Psoas muscle (tissue), 8 donors: ENCODE data around the gene BCL2L11. TPM values are rescaled to one million over a fixed set of nuclear protein-coding genes. Genes with fewer than 3 reads are reported as not detected.
A peak's percentile ranks its signal among the peaks of the same experiment; 100 is the strongest.

ENCODE experiments used
- ATAC-seq, 4 donors: fragments of 200-7000 bp; cut with Tn5 transposase; one replicate each; pipeline ENCODE4 v1.9.1; 2020; ENCODE audit warnings: moderate library complexity in 3 of 4, mild to moderate bottlenecking in 2 of 4
- DNase-seq, 2 donors: peaks; one replicate each; pipeline ENCODE4 v3.0.0-alpha.2; 2020
- H3K27ac ChIP-seq: fragments of 200-600 bp; one replicate; pipeline ENCODE4 v1.8.0; 2022
- H3K27me3 ChIP-seq, 3 donors: fragments of 200-600 bp in 1 of 3; one replicate each; pipeline versions ENCODE4 v1.6.1 to v1.8.0; 2013 to 2022; ENCODE audit warnings: low read length in 2 of 3, mild to moderate bottlenecking in 2 of 3, moderate library complexity in 1 of 3; ENCODE audit not compliant: insufficient read depth in 3 of 3
- H3K36me3 ChIP-seq, 2 donors: fragments of 200-600 bp in 1 of 2; one replicate each; pipeline versions ENCODE4 v1.6.1 to v1.8.0; 2013 to 2022; ENCODE audit warnings: low read depth in 1 of 2, mild to moderate bottlenecking in 1 of 2, moderate library complexity in 1 of 2; ENCODE audit not compliant: insufficient read depth in 1 of 2
- H3K4me1 ChIP-seq: fragments of 200-600 bp; one replicate; pipeline ENCODE4 v1.8.0; 2022
- H3K4me3 ChIP-seq: fragments of 200-600 bp; one replicate; pipeline ENCODE4 v1.8.0; 2022; ENCODE audit warnings: mild to moderate bottlenecking
- H3K9me3 ChIP-seq: fragments of 200-600 bp; one replicate; pipeline ENCODE4 v1.8.0; 2022
- WGBS, 3 donors: extraction: QIAGEN DNeasy Blood & Tissue Kit; methylation state at CpG; one replicate each; pipeline versions ENCODE4 v1.1.6 to v1.1.7; 2013; 5-methylcytosine and 5-hydroxymethylcytosine counted together
- intact Hi-C, 2 donors: fragments of 100-400 bp; cut with DNase I; formaldehyde crosslinking; loops; one replicate each; pipeline versions ENCODE4 v1.11.0 to v1.14.2; 2022
- polyA plus RNA-seq, 3 donors: library from polyadenylated mRNA; stranded (reverse); fragments of 200-250 nt; gene quantifications; one replicate each; pipeline ENCODE4 v1.2.3, GENCODE V29; 2013
- total RNA-seq, 4 donors: library from RNA; stranded (reverse); fragmentation: NEBNext Ultra II Directional in 2 of 4; extraction: Animal tissue kit (Norgen Biotek cat#: 25700) in 2 of 4; gene quantifications; one replicate each; pipeline versions ENCODE4 v1.2.1 to v1.2.4, GENCODE V29; 2021 to 2023
- TF ChIP-seq, protein P1 (sequence below): fragments of 200-600 bp; IDR thresholded peaks from one replicate; pipeline ENCODE4 v1.8.0; 2022; ENCODE audit warnings: antibody characterized with exemption
- donor health status: healthy with polysubstance abuse.
- donor health status: DM: no; HTN: no; CAD: no; lungs with moderate emphysema.
- donor health status: Bipolar disorder and iron deficiency.
- donor health status: healthy.
- donor health status: DM: yes; HTN: yes; CAD: no.
- donor health status: DM: no; HTN: no; CAD: no.
- donor health status: DM: no; HTN: no; CAD: no.
- donor health status: DM: yes; HTN: yes; CAD: no.

Gene BCL2L11
- total and polyA plus RNA-seq, 7 donors, result 2.5 to 25.4 (median 8.2) TPM

DNA sequence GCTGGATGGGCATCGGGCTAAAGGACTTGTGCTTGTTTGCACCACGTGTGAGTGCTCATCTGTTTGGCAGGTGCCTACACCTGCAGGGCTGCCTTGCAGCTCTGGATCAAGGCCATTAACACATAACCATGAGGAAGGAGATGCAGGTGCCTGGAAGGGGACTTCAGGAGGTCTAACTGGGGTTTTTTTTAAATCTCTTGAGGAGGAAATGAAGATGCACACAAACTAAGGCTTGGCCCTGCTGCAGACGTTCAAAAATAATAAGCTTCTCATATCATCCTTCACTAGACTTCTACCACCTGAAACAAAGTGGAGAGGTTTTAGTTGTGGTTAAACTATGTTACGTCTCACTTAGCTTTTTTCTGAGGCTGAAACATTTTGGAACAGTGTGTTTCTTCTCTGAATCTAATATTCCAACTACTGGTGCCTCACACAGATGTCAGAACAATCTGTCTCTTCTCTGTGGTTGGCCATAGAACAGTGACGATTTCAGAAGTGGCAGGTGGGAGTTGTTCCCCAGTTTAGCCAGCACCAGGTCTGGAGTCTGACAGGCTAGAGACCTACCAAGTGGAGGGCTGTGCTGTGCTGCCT is 36.5 kb downstream of the BCL2L11 start:
- Histone ChIP-seq H3K27ac (no peak overlapping the region), H3K36me3 (peaks cover 3 to 4% of the 10 kb centered on the region in 2 donors), H3K9me3 (no peaks in the 10 kb centered on the region), H3K4me3 (no peak overlapping the region), H3K4me1 (peaks cover 32% of the 10 kb centered on the region), H3K27me3 (no peaks in the 10 kb centered on the region)
- ATAC-seq, result no peak
- WGBS, 3 donors, result 78 to 85% (median 83%) methylated on average over 5 of the region's 5 CpGs
- intact Hi-C loops, result no loop called here
- TF ChIP-seq, protein P1, sequence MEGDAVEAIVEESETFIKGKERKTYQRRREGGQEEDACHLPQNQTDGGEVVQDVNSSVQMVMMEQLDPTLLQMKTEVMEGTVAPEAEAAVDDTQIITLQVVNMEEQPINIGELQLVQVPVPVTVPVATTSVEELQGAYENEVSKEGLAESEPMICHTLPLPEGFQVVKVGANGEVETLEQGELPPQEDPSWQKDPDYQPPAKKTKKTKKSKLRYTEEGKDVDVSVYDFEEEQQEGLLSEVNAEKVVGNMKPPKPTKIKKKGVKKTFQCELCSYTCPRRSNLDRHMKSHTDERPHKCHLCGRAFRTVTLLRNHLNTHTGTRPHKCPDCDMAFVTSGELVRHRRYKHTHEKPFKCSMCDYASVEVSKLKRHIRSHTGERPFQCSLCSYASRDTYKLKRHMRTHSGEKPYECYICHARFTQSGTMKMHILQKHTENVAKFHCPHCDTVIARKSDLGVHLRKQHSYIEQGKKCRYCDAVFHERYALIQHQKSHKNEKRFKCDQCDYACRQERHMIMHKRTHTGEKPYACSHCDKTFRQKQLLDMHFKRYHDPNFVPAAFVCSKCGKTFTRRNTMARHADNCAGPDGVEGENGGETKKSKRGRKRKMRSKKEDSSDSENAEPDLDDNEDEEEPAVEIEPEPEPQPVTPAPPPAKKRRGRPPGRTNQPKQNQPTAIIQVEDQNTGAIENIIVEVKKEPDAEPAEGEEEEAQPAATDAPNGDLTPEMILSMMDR, result no peak
- no peak for DNase-seq

DNA sequence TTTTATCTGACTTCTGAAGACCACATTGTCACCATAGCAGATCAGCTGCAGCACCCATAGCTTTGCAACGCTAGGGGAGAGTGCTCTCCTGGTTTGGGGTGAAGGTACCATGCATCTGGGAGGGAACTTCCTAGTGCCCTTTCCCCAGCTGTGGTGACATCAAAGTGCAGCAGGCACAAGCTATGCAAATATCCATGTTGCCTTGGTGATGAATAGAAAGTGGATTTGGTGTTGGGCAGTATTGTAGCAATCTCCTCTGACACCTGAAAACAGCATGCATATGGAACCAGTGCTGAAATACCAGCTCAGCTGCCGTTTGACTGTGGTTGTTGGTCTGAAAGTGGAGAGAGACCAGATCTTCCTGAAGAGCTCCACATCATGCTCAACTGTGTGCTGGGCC is 37.1 kb downstream of the BCL2L11 start:
- Histone ChIP-seq H3K4me1 (peaks cover 38% of the 10 kb centered on the region), H3K27me3 (no peaks in the 10 kb centered on the region), H3K27ac (no peak overlapping the region), H3K9me3 (no peaks in the 10 kb centered on the region), H3K4me3 (no peak overlapping the region), H3K36me3 (peaks cover 0 to 3% of the 10 kb centered on the region in 2 donors)
- 86 to 93% (median 92%) methylated on average over 2 of the region's 2 CpGs for WGBS, 3 donors
- intact Hi-C loops, result no loop called here
- DNase-seq (no peak), ATAC-seq (no peak)
- TF ChIP-seq, protein P1, result no peak

DNA sequence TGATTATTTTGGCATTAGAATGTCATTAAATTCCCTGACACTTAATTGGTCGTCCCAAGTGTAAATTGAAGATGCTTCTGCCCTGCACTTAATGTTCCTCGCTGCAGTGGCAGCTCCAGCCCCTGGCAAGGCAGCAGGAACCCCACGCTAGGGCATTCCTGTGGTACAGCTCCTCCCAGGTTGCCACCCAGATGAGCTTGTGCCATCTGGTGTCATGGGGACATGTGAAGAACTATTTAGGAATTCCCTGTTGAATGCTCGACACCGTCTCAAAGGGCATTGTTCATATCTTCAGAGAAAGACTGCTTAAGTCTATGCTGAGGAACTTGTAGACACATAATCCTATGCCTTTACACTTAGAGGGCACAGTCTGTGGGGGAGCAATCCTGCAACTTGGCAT is 38.9 kb downstream of the BCL2L11 start:
- peaks cover 0 to 2% of the 10 kb centered on the region in 2 donors for H3K36me3 ChIP-seq
- H3K4me3 ChIP-seq, result no peak overlapping the region
- no peaks in the 10 kb centered on the region for H3K27me3 ChIP-seq
- DNase-seq (no peak), ATAC-seq (no peak)
- no peaks in the 10 kb centered on the region for H3K9me3 ChIP-seq
- no peak overlapping the region for H3K27ac ChIP-seq
- peaks cover 44% of the 10 kb centered on the region for H3K4me1 ChIP-seq
- TF ChIP-seq, protein P1, result no peak
- 43 to 68% (median 56%) methylated on average over 5 of the region's 5 CpGs for WGBS, 3 donors
- intact Hi-C loops, result no loop called here

DNA sequence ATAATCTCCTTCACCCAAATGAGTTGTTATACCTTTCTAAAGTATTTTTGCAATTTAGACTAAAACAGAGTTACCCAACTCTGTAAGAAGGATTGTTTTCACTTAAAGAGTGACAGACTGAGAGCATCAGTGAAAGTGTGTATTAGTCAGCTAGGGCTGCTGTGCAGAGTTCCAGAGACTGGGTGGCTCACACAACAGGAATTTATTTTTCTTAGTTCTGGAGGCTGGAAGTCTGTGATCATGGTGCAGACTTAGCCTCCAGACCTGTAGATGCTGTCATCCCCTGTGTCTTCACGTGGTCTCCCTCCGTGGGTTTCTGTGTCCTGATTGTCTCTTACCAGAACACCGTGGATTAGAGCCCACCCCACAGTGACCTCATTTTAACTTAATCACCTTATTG is 40.0 kb downstream of the BCL2L11 start:
- peaks cover 50% of the 10 kb centered on the region for H3K4me1 ChIP-seq
- peak; percentile 45 to 66 (median 58) for ATAC-seq
- H3K27me3 ChIP-seq, result no peaks in the 10 kb centered on the region
- H3K4me3 ChIP-seq, result no peak overlapping the region
- no peaks in the 10 kb centered on the region for H3K9me3 ChIP-seq
- 50 to 90% (median 86%) methylated on average over 3 of the region's 3 CpGs for WGBS, 3 donors
- H3K36me3 ChIP-seq, result peaks cover 0 to 13% of the 10 kb centered on the region in 2 donors
- TF ChIP-seq, protein P1, result no peak
- no peak for DNase-seq
- no peak overlapping the region for H3K27ac ChIP-seq
- intact Hi-C loops, result no loop called here

DNA sequence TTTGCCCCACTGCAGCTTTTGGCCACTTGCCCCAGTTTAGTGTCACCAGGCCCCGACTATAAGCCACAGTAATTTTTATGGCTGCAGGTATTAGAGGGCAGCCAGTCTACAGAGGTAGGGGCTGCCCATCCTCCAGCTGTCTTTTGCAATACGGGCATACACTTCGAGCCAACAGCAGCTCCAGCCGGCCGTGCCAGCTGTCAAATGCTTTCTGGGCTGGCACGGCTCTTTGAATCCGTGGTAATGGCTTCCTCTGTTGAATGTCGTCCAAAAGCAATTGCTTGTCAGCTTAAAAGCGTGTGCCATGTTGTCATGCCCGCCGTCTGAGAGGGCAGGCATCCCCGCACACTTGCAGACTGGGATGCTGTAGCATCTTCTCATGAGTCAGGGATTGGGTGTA is 41.3 kb downstream of the BCL2L11 start:
- no peaks in the 10 kb centered on the region for H3K9me3 ChIP-seq
- DNase-seq (peak; percentile 66 to 89), ATAC-seq (peak; percentile 93 to 95 (median 94))
- intact Hi-C loops, result no loop called here
- 19 to 29% (median 22%) methylated on average over 12 of the region's 12 CpGs for WGBS, 3 donors
- H3K4me1 ChIP-seq, result peaks cover 50% of the 10 kb centered on the region
- H3K27me3 ChIP-seq, result no peaks in the 10 kb centered on the region
- H3K36me3 ChIP-seq, result peaks cover 0 to 19% of the 10 kb centered on the region in 2 donors
- TF ChIP-seq, protein P1, result no peak
- H3K27ac ChIP-seq, result peak overlapping the region; percentile 73
- H3K4me3 ChIP-seq, result no peak overlapping the region
